PC-9 (cell line): ENCODE data around the gene FTO.

ENCODE experiments used
- EZH2 ChIP-seq: fragments of 200-600 bp; sonication (generic); IDR thresholded peaks from 2 replicates; pipeline ENCODE4 v1.8.0; 2017; ENCODE audit warnings: antibody characterized with exemption, low read depth
- TF ChIP-seq, protein P1 (sequence below): fragments of 200-600 bp; sonication (generic); conservative IDR thresholded peaks from 2 replicates; pipeline ENCODE4 v1.6.1; 2017; ENCODE audit warnings: mixed run types, antibody characterized with exemption, mild to moderate bottlenecking, moderate library complexity

DNA sequence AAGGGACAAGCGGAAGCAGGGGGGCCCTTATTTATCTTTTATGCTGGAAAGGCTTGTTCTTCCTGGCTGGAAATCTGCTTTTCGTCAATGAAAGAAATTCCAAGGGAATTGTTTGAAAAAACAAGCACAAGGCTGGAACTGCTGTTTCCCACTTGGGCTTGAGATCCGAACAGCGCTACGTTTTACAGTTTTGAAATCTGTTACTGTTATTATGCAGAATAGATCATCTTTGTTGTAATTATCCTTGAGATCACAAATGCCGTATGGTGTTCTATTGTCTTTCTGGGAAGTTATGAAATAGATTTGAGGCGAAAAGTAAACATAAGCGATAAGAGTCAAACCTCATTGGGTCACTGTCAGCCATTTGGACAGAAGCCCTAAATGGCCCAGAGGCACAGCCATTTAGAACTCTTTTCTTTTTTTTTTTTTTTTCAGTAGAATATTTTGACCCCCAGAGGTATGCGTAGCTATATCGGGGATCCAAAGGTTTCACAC is 359.4 kb downstream of the FTO start:
- TF ChIP-seq, protein P1, sequence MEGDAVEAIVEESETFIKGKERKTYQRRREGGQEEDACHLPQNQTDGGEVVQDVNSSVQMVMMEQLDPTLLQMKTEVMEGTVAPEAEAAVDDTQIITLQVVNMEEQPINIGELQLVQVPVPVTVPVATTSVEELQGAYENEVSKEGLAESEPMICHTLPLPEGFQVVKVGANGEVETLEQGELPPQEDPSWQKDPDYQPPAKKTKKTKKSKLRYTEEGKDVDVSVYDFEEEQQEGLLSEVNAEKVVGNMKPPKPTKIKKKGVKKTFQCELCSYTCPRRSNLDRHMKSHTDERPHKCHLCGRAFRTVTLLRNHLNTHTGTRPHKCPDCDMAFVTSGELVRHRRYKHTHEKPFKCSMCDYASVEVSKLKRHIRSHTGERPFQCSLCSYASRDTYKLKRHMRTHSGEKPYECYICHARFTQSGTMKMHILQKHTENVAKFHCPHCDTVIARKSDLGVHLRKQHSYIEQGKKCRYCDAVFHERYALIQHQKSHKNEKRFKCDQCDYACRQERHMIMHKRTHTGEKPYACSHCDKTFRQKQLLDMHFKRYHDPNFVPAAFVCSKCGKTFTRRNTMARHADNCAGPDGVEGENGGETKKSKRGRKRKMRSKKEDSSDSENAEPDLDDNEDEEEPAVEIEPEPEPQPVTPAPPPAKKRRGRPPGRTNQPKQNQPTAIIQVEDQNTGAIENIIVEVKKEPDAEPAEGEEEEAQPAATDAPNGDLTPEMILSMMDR = no peak
- TF ChIP-seq EZH2 = no peak
